ENCODE data around the gene HDAC9.

Gene HDAC9

DNA sequence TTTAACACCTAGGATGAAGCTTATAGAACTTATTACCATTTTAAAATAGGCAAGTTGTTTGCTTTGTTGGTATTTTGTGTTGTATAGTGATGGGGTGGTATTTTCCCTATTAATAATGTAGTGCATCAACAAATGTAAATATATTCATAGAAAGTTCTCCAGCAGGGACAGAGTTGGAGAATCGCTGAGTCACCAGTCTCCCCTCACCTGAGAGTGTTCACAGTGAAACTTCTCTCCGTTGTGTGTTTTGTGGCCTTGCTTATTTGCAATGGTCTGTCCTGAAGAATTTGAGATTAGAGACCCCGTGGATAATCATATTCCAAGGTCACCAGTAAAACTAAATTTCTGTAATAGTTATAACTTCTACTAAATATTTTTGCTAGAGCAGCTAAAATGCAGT, 51.0 kb downstream of the HDAC9 start:
- no peaks in the 10 kb centered on the region for H3K36me3 ChIP-seq (ENCODE audit: low read length)
- no peaks in the 10 kb centered on the region for H4K20me1 ChIP-seq (ENCODE audit: low read depth, low read length)
- no peak overlapping the region for H3K4me3 ChIP-seq (ENCODE audit: insufficient read depth, low read length, poor library complexity, severe bottlenecking)
- no peak overlapping the region for H3K9ac ChIP-seq (ENCODE audit: low read length)
- no peaks in the 10 kb centered on the region for H3K27me3 ChIP-seq (ENCODE audit: low read length)
- no peaks in the 10 kb centered on the region for H3F3A ChIP-seq (ENCODE audit: insufficient read depth)
- no peaks in the 10 kb centered on the region for H3K9me2 ChIP-seq (replicated peaks; ENCODE audit: insufficient read depth, low read length)
- no peak overlapping the region for H3K27ac ChIP-seq (ENCODE audit: low read depth, low read length)
- no peaks in the 10 kb centered on the region for H3K9me3 ChIP-seq (ENCODE audit: insufficient read depth, low read length)
- no peaks in the 10 kb centered on the region for H3K79me2 ChIP-seq (ENCODE audit: insufficient read depth, low read length)
- H3K4me2 ChIP-seq (ENCODE audit: low read depth, low read length, poor library complexity, severe bottlenecking): no peak overlapping the region
- no peak overlapping the region for H2AFZ ChIP-seq (ENCODE audit: low read depth, low read length, severe bottlenecking)
- TF ChIP-seq EZH2phosphoT487 (conservative IDR thresholded peaks at IDR 0.05; ENCODE audit: low read length): no peak
- TF ChIP-seq, protein P1, sequence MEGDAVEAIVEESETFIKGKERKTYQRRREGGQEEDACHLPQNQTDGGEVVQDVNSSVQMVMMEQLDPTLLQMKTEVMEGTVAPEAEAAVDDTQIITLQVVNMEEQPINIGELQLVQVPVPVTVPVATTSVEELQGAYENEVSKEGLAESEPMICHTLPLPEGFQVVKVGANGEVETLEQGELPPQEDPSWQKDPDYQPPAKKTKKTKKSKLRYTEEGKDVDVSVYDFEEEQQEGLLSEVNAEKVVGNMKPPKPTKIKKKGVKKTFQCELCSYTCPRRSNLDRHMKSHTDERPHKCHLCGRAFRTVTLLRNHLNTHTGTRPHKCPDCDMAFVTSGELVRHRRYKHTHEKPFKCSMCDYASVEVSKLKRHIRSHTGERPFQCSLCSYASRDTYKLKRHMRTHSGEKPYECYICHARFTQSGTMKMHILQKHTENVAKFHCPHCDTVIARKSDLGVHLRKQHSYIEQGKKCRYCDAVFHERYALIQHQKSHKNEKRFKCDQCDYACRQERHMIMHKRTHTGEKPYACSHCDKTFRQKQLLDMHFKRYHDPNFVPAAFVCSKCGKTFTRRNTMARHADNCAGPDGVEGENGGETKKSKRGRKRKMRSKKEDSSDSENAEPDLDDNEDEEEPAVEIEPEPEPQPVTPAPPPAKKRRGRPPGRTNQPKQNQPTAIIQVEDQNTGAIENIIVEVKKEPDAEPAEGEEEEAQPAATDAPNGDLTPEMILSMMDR (IDR thresholded peaks at IDR 0.05; ENCODE audit: insufficient read depth, low read length, poor library complexity, severe bottlenecking): no peak

DNA sequence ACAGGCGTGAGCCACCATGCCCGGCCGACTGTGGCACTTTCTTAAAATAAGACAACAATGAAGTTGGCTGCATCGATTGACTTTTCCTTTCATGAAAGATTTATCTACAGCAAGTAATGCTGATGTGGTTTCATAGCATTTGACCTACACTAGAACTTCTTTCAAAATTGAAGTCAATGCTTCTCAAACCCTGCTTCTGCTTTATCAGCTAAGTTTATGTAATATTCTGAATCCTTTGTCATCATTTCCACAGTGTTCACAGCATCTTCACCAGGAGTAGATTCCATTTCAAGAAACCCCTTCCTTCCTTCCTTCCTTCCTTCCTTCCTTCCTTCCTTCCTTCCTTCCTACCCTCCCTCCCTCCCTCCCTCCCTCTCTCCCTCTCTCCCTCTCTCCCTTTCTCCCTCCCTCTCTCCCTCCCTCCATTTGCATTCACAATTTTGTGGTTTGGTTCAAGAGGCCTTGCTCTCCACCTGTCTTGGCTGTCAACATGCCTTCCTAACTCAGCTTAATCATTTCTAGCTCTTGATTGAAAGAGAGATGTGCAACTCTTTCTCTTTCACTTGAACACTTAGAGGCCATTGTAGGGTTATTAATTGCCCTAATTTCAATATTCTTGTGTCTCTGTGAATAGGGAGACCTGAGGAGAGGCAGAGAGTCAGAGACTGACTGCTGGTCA, 52.1 kb downstream of the HDAC9 start:
- no peaks in the 10 kb centered on the region for H4K20me1 ChIP-seq (ENCODE audit: low read depth, low read length)
- H3K4me3 ChIP-seq (ENCODE audit: insufficient read depth, low read length, poor library complexity, severe bottlenecking): no peak overlapping the region
- no peaks in the 10 kb centered on the region for H3K79me2 ChIP-seq (ENCODE audit: insufficient read depth, low read length)
- no peaks in the 10 kb centered on the region for H3K27me3 ChIP-seq (ENCODE audit: low read length)
- no peak overlapping the region for H3K9ac ChIP-seq (ENCODE audit: low read length)
- TF ChIP-seq, protein P1 (IDR thresholded peaks at IDR 0.05; ENCODE audit: insufficient read depth, low read length, poor library complexity, severe bottlenecking): no peak
- TF ChIP-seq EZH2phosphoT487 (conservative IDR thresholded peaks at IDR 0.05; ENCODE audit: low read length): no peak
- no peaks in the 10 kb centered on the region for H3F3A ChIP-seq (ENCODE audit: insufficient read depth)
- H3K9me3 ChIP-seq (ENCODE audit: insufficient read depth, low read length): no peaks in the 10 kb centered on the region
- H2AFZ ChIP-seq (ENCODE audit: low read depth, low read length, severe bottlenecking): no peak overlapping the region
- no peaks in the 10 kb centered on the region for H3K36me3 ChIP-seq (ENCODE audit: low read length)
- H3K27ac ChIP-seq (ENCODE audit: low read depth, low read length): no peak overlapping the region
- no peak overlapping the region for H3K4me2 ChIP-seq (ENCODE audit: low read depth, low read length, poor library complexity, severe bottlenecking)
- H3K9me2 ChIP-seq (replicated peaks; ENCODE audit: insufficient read depth, low read length): no peaks in the 10 kb centered on the region

DNA sequence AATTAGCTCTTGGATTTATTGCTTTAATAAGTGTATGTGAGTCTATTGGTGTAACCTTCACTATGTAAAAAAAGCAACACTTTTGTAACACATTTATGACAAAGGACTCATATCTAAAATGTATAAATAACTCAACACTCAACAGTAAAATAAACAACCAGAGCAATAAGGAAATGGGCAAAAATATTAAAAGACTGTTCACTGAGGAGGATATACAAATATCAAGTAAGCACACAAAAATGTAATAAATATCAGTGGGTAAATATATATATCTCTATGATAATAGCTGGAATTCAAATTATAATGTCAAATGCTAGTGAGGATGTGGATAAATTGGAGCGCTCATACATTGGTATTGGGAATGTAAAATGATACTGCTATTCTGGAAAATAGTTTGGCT, 53.0 kb downstream of the HDAC9 start:
- no peak for TF ChIP-seq EZH2phosphoT487 (conservative IDR thresholded peaks at IDR 0.05; ENCODE audit: low read length)
- TF ChIP-seq, protein P1 (IDR thresholded peaks at IDR 0.05; ENCODE audit: insufficient read depth, low read length, poor library complexity, severe bottlenecking): no peak
- H4K20me1 ChIP-seq (ENCODE audit: low read depth, low read length): no peaks in the 10 kb centered on the region
- no peaks in the 10 kb centered on the region for H3K79me2 ChIP-seq (ENCODE audit: insufficient read depth, low read length)
- H3K9ac ChIP-seq (ENCODE audit: low read length): no peak overlapping the region
- no peak overlapping the region for H2AFZ ChIP-seq (ENCODE audit: low read depth, low read length, severe bottlenecking)
- no peaks in the 10 kb centered on the region for H3K9me2 ChIP-seq (replicated peaks; ENCODE audit: insufficient read depth, low read length)
- no peak overlapping the region for H3K27ac ChIP-seq (ENCODE audit: low read depth, low read length)
- no peak overlapping the region for H3K4me3 ChIP-seq (ENCODE audit: insufficient read depth, low read length, poor library complexity, severe bottlenecking)
- no peaks in the 10 kb centered on the region for H3K27me3 ChIP-seq (ENCODE audit: low read length)
- H3K36me3 ChIP-seq (ENCODE audit: low read length): no peaks in the 10 kb centered on the region
- no peaks in the 10 kb centered on the region for H3K9me3 ChIP-seq (ENCODE audit: insufficient read depth, low read length)
- H3K4me2 ChIP-seq (ENCODE audit: low read depth, low read length, poor library complexity, severe bottlenecking): no peak overlapping the region
- H3F3A ChIP-seq (ENCODE audit: insufficient read depth): no peaks in the 10 kb centered on the region
